ENCODE measurements around the gene PEAK1. TPM values are rescaled to one million over a fixed set of nuclear protein-coding genes. Genes with fewer than 3 reads are reported as not detected.
A peak's percentile ranks its signal among the peaks of the same experiment; 100 is the strongest.
"Not testable (repeated sequence)": the region's sequence is repeated elsewhere in the genome, so short reads cannot be mapped to it uniquely, and the experiment has no call there.

Gene PEAK1
- total RNA-seq, 2 experiments from 2014 or later: 33.2 to 33.5 TPM

DNA sequence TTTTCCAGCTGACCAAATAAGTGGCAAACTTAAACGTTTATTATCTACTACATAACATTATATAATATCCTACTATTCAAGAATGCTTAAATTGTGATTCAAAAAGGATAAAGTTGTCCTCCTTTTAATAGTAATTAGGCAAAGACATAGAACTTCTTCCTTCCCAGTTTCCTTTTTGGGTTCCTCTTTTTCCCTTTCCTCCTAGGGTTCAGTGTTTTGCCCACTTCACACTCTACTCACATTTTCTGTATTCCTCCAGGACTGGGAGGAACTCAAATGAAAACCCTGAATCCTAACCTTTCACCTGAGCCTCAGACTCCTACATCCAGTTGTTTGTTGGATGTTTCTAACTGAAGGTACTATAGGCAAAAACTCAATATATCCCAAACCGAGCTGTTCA lies 132.5 kb downstream of the PEAK1 start:
- Mint-ChIP-seq H3K36me3 (peaks cover 16% of the 10 kb centered on the region), H3K27ac (no peak overlapping the region)

DNA sequence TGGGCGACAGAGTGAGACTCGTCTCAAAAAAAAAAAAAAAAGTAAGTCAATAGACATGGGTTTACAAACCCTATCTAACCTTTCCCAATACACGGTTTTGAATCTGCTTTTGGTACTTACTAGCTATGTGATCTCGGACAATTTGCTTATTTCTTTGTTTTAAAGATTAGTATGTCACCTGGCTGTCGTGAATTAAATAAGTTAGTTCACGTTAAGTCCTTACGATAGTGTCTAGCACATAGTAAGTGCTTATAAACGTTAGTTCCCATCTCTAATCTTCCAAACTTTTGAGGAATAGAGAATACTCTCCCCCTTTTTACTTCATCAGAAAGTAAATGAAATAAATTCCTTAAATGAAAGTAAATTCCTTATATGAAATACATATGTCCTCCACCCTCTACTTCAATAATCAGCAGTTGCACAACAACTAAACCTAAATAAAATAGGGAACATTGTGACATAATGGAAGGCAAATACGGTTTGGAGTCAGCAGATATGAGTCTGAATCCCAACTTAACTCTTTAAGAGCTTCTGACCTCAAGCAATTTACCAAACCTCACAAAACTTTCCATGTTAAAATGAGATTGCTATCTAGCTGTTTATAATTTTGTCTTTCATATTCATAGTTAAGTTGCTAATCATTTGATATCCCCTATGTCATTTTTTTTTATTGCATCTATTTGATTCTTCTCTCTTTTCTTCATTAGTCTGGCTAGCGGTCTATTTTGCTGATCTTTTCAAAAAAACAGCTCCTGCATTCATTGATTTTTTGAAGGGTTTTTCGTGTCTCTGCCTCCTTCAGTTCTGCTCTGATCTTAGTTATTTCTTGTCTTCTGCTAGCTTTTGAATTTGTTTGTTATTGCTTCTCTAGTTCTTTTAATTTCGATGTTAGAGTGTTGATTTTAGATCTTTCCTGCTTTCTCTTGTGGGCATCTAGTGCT lies 134.6 kb downstream of the PEAK1 start:
- Mint-ChIP-seq H3K27ac (no peak overlapping the region), H3K4me1 (peaks cover 2% of the 10 kb centered on the region), H3K4me3 (no peak overlapping the region), H3K36me3 (peaks cover 18% of the 10 kb centered on the region), H3K9me3 (no peaks in the 10 kb centered on the region), H3K27me3 (no peaks in the 10 kb centered on the region)
- no peak for DNase-seq

More for the DNA sequence above, 132.5 kb downstream of the PEAK1 start:
- H3K27me3 Mint-ChIP-seq: no peaks in the 10 kb centered on the region
- H3K4me3 Mint-ChIP-seq: no peak overlapping the region
- no peak for DNase-seq
- peaks cover 2% of the 10 kb centered on the region for H3K4me1 Mint-ChIP-seq
- no peaks in the 10 kb centered on the region for H3K9me3 Mint-ChIP-seq

DNA sequence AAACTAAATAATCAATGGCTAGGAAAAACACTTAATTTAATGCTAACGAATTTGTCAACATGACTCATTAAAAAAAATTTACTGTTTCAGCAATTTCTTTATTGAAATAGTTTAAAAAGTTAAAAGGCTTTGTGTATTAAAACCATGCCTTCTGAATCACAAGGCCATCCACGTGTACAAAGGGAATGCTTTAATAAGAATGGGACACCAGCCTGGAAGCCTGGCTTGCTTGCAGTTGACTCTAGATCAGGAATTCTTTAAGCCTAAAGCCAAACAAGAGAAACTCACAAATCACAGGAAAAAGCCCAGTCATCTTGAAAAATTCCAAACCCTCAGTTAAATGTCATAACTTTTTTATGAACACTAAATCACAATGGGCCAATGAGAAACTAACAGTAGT lies 137.6 kb downstream of the PEAK1 start:
- no peak for DNase-seq
- Mint-ChIP-seq H3K9me3 (no peaks in the 10 kb centered on the region), H3K4me1 (peaks cover 2% of the 10 kb centered on the region), H3K4me3 (no peak overlapping the region), H3K27me3 (no peaks in the 10 kb centered on the region), H3K36me3 (peaks cover 32% of the 10 kb centered on the region), H3K27ac (no peak overlapping the region)

DNA sequence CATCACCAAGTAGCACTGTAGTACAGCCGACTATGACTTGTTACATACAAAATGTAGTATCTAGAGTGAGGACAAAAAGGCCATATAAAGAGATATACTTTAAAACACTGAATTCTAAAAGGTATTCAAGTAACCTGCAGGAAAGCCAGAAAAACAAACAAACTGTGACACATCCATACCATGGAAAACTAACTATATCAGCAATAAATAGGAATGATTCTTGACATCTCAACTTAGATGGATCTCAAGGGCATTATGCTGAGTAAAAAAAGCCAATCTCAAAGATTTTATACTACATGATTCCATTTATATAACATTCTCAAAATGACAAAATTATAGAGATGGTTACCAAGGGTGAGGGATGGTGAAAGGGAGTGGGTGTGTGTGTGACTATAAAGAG lies 143.0 kb downstream of the PEAK1 start:
- H3K27ac Mint-ChIP-seq: no peak overlapping the region

DNA sequence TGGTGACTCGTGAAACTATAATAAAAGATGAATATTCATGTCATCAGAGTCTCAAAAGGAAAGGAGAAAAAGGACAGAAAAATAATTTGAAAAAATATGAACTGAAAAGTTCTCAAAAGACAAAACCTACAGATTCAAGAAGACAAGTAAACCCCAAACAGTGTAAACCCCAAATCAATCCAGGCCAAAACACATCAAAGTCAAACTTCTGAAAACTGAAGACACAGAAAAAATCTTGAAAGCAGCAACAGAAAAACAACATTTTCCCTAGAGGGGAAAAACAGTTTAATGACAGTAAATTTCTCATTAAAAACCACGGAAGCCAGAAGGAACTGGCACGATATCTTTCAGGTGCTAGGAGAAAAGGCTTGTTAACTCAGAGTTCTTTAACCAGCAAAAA lies 143.8 kb downstream of the PEAK1 start:
- Mint-ChIP-seq H3K27ac (no peak overlapping the region), H3K36me3 (peaks cover 36% of the 10 kb centered on the region), H3K9me3 (peaks cover 9% of the 10 kb centered on the region), H3K4me3 (no peak overlapping the region), H3K27me3 (no peaks in the 10 kb centered on the region), H3K4me1 (peaks cover 13% of the 10 kb centered on the region)
- no peak for DNase-seq

More for the DNA sequence above, 143.0 kb downstream of the PEAK1 start:
- Mint-ChIP-seq H3K27me3 (no peaks in the 10 kb centered on the region), H3K36me3 (peaks cover 32% of the 10 kb centered on the region), H3K4me3 (no peak overlapping the region), H3K9me3 (peaks cover 9% of the 10 kb centered on the region), H3K4me1 (peaks cover 13% of the 10 kb centered on the region)
- no peak for DNase-seq

DNA sequence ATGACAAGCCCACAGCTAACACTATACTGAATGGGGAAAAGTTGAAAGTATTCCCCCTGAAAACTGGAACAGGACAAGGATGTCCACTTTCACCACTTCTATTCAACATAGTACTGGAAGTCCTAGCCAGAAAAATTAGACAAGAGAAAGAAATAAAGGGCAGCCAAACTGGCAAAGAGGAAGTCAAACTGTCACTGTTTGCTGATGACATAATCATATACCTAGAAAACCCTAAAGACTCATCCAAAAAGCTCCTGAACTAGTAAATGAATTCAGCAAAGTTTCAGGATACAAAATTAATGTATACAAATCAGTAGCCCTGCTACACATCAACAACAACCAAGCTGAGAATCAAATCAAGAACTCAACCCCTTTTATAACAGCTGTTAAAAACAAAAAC lies 146.8 kb downstream of the PEAK1 start:
- Mint-ChIP-seq H3K9me3 (peaks cover 12% of the 10 kb centered on the region), H3K36me3 (peaks cover 53% of the 10 kb centered on the region), H3K4me1 (peaks cover 13% of the 10 kb centered on the region)
- not testable (repeated sequence) for H3K27ac Mint-ChIP-seq, DNase-seq, H3K4me3 Mint-ChIP-seq, H3K27me3 Mint-ChIP-seq

DNA sequence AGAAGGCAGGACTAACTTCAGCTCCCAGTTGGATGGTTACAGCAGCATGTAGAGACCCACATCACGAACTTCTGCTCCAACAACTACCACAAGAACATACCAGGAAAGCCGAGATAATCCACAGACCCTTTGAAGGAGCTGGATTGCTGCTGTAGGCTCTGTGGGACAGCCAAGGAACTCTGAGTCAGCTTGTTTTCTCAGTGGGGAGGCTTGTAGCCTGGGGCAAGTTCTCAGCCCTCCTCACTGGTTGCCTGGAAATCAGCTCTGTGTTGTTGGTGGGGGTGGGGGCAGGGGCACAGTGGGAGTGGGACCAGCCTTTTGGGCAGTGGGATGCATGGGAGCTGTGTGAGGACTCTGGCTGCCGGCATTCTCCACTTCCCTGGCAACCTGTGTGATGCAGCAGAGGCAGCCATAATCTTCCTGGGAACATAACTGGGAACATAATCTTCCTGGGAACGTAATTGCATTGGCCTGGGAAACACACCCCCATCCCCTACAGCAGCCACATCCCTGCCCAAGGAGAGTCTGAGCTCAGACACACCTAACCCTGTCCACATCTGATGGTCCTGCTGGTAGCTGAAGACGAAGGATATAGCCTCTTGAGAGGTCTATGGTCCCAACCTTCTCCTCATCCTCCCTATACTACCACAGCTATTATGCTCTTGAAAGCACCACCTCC lies 153.1 kb downstream of the PEAK1 start:
- Mint-ChIP-seq H3K27me3 (no peaks in the 10 kb centered on the region), H3K27ac (no peak overlapping the region), H3K4me1 (no peaks in the 10 kb centered on the region), H3K4me3 (no peak overlapping the region), H3K9me3 (peaks cover 5% of the 10 kb centered on the region), H3K36me3 (peaks cover 68% of the 10 kb centered on the region)
- DNase-seq: no peak

DNA sequence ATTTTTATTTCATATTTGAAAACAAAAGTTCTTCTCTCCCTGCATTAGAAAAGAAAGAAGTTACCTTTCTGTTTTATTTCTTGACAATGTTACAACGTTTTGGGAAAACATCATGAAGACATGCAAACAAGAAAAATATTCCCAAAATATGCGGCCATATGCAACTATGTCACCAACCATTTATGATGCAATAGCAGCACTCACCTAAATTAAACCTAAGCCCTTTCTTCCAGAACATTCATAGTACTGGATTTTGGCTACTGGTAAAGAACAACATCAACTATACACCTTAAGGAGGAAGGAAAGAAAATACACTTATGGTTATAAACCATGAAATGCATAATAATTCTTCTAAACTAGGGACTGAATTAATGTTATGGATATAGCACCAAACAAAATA lies 164.5 kb downstream of the PEAK1 start:
- no peak overlapping the region for H3K27ac Mint-ChIP-seq
- peaks cover 12% of the 10 kb centered on the region for H3K36me3 Mint-ChIP-seq
- H3K4me3 Mint-ChIP-seq: no peak overlapping the region
- H3K9me3 Mint-ChIP-seq: no peaks in the 10 kb centered on the region
- no peaks in the 10 kb centered on the region for H3K4me1 Mint-ChIP-seq
- H3K27me3 Mint-ChIP-seq: no peaks in the 10 kb centered on the region
- no peak for DNase-seq

DNA sequence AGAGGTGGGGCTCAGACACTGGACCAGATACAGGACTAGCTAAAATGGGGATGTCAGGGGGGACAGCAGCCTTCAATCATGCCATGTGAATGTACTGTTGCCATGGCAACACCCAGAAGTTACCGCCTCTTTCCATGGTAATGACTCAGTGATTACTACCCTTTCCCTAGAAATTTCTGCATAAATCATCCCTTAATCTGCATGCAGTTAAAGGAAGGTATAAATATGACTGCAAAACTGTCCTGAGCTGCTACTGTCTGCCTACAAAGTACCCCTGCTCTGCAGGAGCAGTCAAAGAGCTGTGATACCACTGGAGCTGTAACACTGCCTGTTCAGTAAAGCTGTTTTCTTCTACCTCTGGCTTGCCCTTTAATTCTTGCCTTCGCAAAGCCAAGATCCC lies 168.2 kb downstream of the PEAK1 start:
- no peaks in the 10 kb centered on the region for H3K4me1 Mint-ChIP-seq
- no peak overlapping the region for H3K4me3 Mint-ChIP-seq
- H3K27me3 Mint-ChIP-seq: no peaks in the 10 kb centered on the region
- H3K9me3 Mint-ChIP-seq: no peaks in the 10 kb centered on the region
- no peak overlapping the region for H3K27ac Mint-ChIP-seq
- DNase-seq: peak; percentile 4
- peaks cover 9% of the 10 kb centered on the region for H3K36me3 Mint-ChIP-seq

DNA sequence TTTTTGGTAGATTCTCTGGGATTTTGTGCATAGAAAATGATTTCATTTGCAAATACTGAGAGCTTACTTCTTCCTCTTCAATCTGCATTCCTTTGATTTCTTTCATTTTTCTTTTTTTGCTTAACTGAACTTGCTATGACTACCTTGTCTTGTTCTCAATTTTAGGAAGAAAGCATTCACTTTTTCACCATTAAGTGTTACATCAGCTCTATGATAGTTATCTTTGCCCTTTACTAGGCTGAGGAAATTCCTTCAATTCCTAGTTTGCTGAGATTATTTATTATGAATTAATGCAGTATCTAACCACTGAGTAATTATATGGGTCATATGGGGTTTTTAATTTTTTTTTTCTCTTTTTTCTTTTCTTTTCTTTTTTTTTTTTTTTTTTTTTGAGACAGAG lies 172.8 kb downstream of the PEAK1 start:
- no peak for DNase-seq
- no peaks in the 10 kb centered on the region for H3K27me3 Mint-ChIP-seq
- H3K4me3 Mint-ChIP-seq: no peak overlapping the region
- peaks cover 22% of the 10 kb centered on the region for H3K36me3 Mint-ChIP-seq
- H3K27ac Mint-ChIP-seq: no peak overlapping the region
- no peaks in the 10 kb centered on the region for H3K9me3 Mint-ChIP-seq
- no peaks in the 10 kb centered on the region for H3K4me1 Mint-ChIP-seq

DNA sequence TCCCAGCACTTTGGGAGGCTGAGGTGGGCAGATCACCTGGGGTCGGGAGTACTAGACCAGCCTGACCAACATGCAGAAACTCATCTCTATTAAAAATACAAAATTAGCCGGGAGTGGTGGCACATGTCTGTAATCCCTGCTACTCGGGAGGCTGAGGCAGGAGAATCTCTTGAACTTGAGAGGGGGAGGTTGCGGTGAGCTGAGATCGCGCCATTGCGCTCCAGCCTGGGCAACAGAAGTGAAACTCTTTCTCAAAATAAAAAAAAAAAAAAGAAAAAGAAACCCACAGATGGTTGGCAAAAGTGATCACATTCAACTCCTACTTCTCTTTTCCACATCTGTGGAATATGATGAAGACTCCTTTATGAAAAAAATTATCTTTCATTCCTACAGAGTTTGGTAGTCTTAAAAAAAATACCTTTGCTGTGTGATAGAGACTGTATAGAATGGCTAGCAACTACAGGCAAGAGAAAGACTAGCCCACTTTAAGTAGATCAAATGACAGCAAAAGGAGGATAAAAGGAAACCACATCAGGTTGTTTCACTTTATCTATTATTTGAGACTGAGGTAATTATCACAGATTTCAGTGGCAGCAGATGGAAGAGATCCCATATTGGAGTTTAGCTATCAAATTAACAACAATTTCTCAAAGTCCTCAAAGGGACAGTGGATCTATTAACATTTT lies 176.0 kb downstream of the PEAK1 start:
- Mint-ChIP-seq H3K4me1 (no peaks in the 10 kb centered on the region), H3K36me3 (peaks cover 16% of the 10 kb centered on the region), H3K9me3 (no peaks in the 10 kb centered on the region), H3K4me3 (no peak overlapping the region), H3K27ac (no peak overlapping the region), H3K27me3 (no peaks in the 10 kb centered on the region)
- DNase-seq: no peak

DNA sequence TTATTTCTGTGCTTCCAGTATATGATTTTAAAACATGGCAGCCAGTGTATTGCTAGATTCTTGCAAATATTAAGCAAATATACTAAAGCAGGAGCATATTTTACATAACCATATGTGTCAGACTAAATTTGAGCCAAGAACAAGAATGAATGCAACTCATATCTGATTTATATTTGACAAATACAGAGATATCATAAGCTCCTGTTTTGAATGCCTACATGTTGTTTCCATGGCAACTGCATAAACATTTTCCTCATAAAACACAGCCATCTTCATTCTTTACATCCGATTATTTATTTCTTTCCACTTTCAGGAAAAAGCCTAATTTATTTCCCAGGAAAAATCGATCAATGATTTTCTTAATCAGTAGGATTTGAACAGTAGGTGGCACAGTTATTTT lies 176.8 kb downstream of the PEAK1 start:
- Mint-ChIP-seq H3K4me3 (no peak overlapping the region), H3K27me3 (no peaks in the 10 kb centered on the region), H3K9me3 (no peaks in the 10 kb centered on the region), H3K27ac (no peak overlapping the region), H3K36me3 (peaks cover 16% of the 10 kb centered on the region), H3K4me1 (no peaks in the 10 kb centered on the region)
- DNase-seq: no peak

DNA sequence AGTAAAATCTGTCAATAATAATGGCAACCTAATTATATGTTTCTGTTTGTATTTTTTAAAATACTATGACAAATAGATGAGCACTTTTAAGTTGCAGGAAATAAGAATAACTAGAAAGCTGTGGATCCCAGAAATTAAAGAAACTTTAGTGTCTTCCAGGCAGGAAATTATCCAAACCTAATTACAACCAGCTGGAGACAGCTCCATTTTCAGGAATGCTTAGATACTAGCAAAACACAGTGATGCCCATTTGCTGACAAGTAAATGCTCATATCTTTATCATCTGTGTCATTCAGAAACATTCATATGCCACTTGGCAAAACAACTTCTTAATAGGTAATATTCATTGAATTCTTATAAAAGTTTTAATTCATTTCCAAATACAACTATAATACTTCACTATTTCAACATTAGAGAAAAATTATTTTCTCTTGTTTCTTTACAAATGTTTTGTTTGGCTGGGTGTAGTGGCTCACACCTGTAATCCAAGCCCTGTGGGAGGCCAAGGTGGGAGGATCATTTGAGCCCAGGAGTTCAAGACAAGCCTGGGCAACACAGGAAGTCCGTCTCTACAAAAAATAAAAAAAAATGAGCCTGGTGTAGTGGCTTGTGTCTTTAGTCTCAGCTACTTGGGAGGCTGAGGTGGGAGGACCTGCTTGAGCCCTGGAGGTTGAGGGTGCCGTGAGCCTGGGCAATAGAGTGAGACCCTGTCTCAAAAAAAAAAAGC lies 179.9 kb downstream of the PEAK1 start:
- H3K9me3 Mint-ChIP-seq: peaks cover 8% of the 10 kb centered on the region
- H3K27me3 Mint-ChIP-seq: no peaks in the 10 kb centered on the region
- no peak overlapping the region for H3K4me3 Mint-ChIP-seq
- no peaks in the 10 kb centered on the region for H3K4me1 Mint-ChIP-seq
- H3K27ac Mint-ChIP-seq: no peak overlapping the region
- peaks cover 31% of the 10 kb centered on the region for H3K36me3 Mint-ChIP-seq
- no peak for DNase-seq

DNA sequence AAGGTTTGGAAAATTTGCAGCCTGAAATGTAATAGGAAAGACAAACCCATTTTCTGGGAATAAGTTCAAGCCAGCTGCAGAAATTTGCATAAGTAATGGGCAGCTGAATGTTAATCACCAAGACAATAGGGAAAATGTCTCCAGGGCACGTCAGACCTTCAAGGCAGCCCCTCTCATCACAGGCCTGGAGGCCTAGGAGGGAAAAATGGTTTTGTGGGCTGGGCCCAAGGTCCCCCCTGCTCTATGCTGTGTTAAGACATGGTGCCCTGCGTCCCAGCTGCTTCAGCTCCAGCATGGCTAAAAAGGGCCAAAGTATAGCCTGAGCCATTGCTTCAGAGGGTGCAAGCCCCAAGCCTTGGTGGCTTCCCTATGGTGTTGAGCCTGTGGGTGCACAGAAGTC lies 184.3 kb downstream of the PEAK1 start:
- H3K27me3 Mint-ChIP-seq: no peaks in the 10 kb centered on the region
- no peak overlapping the region for H3K27ac Mint-ChIP-seq
- H3K4me3 Mint-ChIP-seq: no peak overlapping the region
- H3K36me3 Mint-ChIP-seq: peaks cover 29% of the 10 kb centered on the region
- DNase-seq: no peak
- H3K4me1 Mint-ChIP-seq: peaks cover 4% of the 10 kb centered on the region
- peaks cover 8% of the 10 kb centered on the region for H3K9me3 Mint-ChIP-seq

DNA sequence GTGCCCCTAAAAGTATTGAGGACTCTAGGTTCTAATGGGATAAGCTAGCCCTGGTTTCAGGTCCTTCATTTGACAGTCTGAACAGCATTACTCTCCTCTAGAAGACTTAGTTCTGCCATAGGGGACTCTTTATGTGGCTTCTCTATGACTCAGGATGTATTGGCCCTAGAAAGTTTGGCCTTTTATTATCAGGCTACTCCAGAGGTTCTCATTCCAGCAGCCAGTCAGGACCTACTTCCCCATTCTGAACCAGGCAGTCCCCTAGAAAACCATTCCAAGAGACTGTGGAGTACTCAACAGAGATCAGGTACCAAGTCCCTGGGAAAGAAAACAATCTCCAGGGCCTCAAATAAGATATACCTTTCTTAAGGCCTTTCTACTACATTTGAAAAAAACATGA lies 191.1 kb downstream of the PEAK1 start:
- DNase-seq: no peak
- no peak overlapping the region for H3K27ac Mint-ChIP-seq
- no peaks in the 10 kb centered on the region for H3K9me3 Mint-ChIP-seq
- peaks cover 9% of the 10 kb centered on the region for H3K36me3 Mint-ChIP-seq
- H3K4me1 Mint-ChIP-seq: peaks cover 14% of the 10 kb centered on the region
- H3K4me3 Mint-ChIP-seq: no peak overlapping the region
- H3K27me3 Mint-ChIP-seq: no peaks in the 10 kb centered on the region

All from activated naive CD8-positive, alpha-beta T cell treated with anti-CD3 and anti-CD28 coated beads for 36 hours (primary cell).